Uterus (tissue), 4 donors: ENCODE measurements around the gene STH. TPM values are rescaled to one million over a fixed set of nuclear protein-coding genes. Genes with fewer than 3 reads are reported as not detected.

Source experiments
- DNase-seq, 2 donors: peaks; one replicate each; pipeline ENCODE4 v3.0.0-alpha.2; 2019 to 2020
- H3K27ac ChIP-seq, 2 donors: fragments of 200-600 bp; sonication (generic); 1 replicate in 1 of 2; 2 replicates in 1 of 2; pipeline ENCODE4 v1.5.1; 2016 to 2018
- H3K27me3 ChIP-seq, 2 donors: fragments of 200-600 bp; sonication (generic); one replicate each; pipeline ENCODE4 v1.5.1; 2018 to 2019; ENCODE audit warnings: control low read depth in 1 of 2
- H3K36me3 ChIP-seq, 2 donors: fragments of 200-600 bp; sonication (generic); one replicate each; pipeline ENCODE4 v1.5.1; 2019; ENCODE audit warnings: control low read depth in 1 of 2
- H3K4me1 ChIP-seq, 2 donors: fragments of 200-600 bp; sonication (generic); one replicate each; pipeline ENCODE4 v1.5.1; 2018 to 2019; ENCODE audit warnings: control low read depth in 1 of 2
- H3K4me3 ChIP-seq, 2 donors: fragments of 200-600 bp; sonication (generic); 1 replicate in 1 of 2; 2 replicates in 1 of 2; pipeline ENCODE4 v1.5.1; 2018 to 2019; ENCODE audit warnings: mild to moderate bottlenecking in 1 of 2
- H3K9me3 ChIP-seq, 2 donors: fragments of 200-600 bp; sonication (generic); one replicate each; pipeline ENCODE4 v1.5.1; 2019; ENCODE audit warnings: control low read depth in 1 of 2
- CTCF ChIP-seq, 4 experiments: fragments of 200-600 bp in 2 of 4; fragments of 450-650 bp in 2 of 4; sonication (generic) in 2 of 4; IDR thresholded peaks; one replicate each; pipeline ENCODE4 v1.5.1; 2016 to 2019; ENCODE audit warnings: antibody characterized with exemption in 4 of 4, mild to moderate bottlenecking in 2 of 4, moderate library complexity in 1 of 4
- POLR2A ChIP-seq, 2 donors: fragments of 450-650 bp; IDR thresholded peaks; one replicate each; pipeline ENCODE4 v1.6.1; 2016; ENCODE audit warnings: antibody characterized with exemption in 2 of 2, mild to moderate bottlenecking in 1 of 2, moderate library complexity in 1 of 2
- intact Hi-C: fragments of 100-400 bp; cut with DNase I; formaldehyde crosslinking; loops from one replicate; pipeline ENCODE4 v1.15.1; 2023; ENCODE audit warnings: low total_unique reads
- total RNA-seq, 4 donors: library from RNA; depleted of rRNA in 3 of 4; stranded (reverse); fragments of >200 nt in 3 of 4; gene quantifications; one replicate each; pipeline versions ENCODE4 v1.1.0 to v1.2.4, GENCODE V29; 2014 to 2023
- donor health status: DM: yes; HTN: yes; CAD: no.

Gene STH
- total RNA-seq, 4 donors from 2014 or later = not detected

DNA sequence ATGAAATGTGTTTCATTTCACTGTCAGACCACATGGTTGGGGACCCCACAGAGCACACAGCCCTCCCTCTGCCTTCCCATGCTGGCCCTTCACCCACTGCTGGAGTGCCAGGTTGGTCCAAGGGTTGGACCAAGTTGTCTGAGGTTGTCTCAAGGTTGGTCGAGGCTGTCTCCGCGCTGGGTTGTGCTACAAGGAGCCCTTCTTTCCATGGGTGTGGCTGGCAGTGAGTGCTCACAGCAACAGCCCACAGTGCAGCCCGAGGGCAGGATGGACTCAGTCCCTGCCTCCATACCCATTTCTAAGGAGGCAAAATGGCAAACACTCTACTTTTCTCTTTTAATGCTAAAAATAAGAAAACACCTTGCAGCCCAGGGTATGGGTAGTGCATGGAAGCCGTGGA, 35.8 kb upstream of the STH start:
- no peaks in the 10 kb centered on the region for H3K27me3 ChIP-seq
- DNase-seq = no peak
- no peak overlapping the region for H3K27ac ChIP-seq
- no peaks in the 10 kb centered on the region for H3K36me3 ChIP-seq
- no peaks in the 10 kb centered on the region for H3K4me1 ChIP-seq
- no peak for TF ChIP-seq POLR2A (IDR thresholded peaks at IDR 0.05)
- TF ChIP-seq CTCF (IDR thresholded peaks at IDR 0.05) = no peak
- H3K9me3 ChIP-seq = no peaks in the 10 kb centered on the region
- intact Hi-C loops = no loop called here
- H3K4me3 ChIP-seq = no peak overlapping the region

DNA sequence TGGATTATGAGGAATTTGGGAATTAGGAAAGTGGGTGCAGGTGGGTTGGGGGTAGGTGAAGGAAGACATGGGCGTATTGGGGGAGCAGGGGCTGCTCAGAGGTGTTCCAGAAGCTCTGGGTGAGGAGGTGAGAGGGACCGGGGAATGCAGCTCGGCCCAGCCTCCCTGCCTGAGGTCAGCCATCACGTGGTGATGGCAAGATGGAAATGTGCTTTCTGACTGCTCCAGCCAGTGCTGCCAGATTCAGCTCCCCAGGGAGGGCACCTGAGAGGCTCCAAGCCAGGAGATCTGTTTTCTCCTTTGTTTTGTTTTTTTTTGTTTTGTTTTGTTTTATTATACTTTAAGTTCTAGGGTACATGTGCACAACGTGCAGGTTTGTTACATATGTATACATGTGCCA, 35.2 kb upstream of the STH start:
- Histone ChIP-seq H3K36me3 (no peaks in the 10 kb centered on the region), H3K4me3 (no peak overlapping the region), H3K4me1 (no peaks in the 10 kb centered on the region), H3K9me3 (no peaks in the 10 kb centered on the region), H3K27ac (no peak overlapping the region), H3K27me3 (no peaks in the 10 kb centered on the region)
- TF ChIP-seq CTCF (IDR thresholded peaks at IDR 0.05) (no peak), POLR2A (IDR thresholded peaks at IDR 0.05) (no peak)
- DNase-seq = no peak
- intact Hi-C loops = no loop called here

DNA sequence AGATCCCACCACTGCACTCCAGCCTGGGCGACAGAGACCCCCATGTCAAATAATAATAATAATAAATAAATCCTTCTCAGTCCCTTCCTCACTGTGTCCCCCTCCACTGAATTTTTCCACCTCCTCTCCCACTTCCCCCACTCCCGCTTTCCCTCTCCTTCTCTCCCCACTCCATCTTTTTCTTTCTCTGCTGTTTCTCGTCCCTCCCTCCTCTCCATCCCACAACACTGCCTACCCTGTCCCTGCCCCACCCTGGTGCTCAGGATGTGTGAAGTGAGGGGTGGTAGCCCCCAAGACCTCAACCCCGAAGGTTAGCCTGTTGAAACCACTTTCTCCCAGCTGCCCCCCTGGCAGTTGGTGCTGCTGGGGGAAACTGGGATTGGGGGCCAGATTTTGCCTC, 34.4 kb upstream of the STH start:
- H3K9me3 ChIP-seq = no peaks in the 10 kb centered on the region
- intact Hi-C loops = no loop called here
- no peak for TF ChIP-seq POLR2A (IDR thresholded peaks at IDR 0.05)
- TF ChIP-seq CTCF (IDR thresholded peaks at IDR 0.05) = no peak

GRCh38 chr17:45965812-45966211, 33.2 kb upstream of the STH start:
- Histone ChIP-seq H3K27ac (no peak overlapping the region), H3K4me3 (no peak overlapping the region), H3K4me1 (no peaks in the 10 kb centered on the region), H3K9me3 (no peaks in the 10 kb centered on the region), H3K36me3 (no peaks in the 10 kb centered on the region), H3K27me3 (no peaks in the 10 kb centered on the region)
- TF ChIP-seq CTCF (IDR thresholded peaks at IDR 0.05) = no peak
- no peak for TF ChIP-seq POLR2A (IDR thresholded peaks at IDR 0.05)
- DNase-seq = no peak
- intact Hi-C loops = no loop called here

More for the DNA sequence above, 34.4 kb upstream of the STH start:
- H3K27ac ChIP-seq = no peak overlapping the region
- no peaks in the 10 kb centered on the region for H3K4me1 ChIP-seq
- no peaks in the 10 kb centered on the region for H3K36me3 ChIP-seq
- H3K4me3 ChIP-seq = no peak overlapping the region
- DNase-seq = no peak
- no peaks in the 10 kb centered on the region for H3K27me3 ChIP-seq

DNA sequence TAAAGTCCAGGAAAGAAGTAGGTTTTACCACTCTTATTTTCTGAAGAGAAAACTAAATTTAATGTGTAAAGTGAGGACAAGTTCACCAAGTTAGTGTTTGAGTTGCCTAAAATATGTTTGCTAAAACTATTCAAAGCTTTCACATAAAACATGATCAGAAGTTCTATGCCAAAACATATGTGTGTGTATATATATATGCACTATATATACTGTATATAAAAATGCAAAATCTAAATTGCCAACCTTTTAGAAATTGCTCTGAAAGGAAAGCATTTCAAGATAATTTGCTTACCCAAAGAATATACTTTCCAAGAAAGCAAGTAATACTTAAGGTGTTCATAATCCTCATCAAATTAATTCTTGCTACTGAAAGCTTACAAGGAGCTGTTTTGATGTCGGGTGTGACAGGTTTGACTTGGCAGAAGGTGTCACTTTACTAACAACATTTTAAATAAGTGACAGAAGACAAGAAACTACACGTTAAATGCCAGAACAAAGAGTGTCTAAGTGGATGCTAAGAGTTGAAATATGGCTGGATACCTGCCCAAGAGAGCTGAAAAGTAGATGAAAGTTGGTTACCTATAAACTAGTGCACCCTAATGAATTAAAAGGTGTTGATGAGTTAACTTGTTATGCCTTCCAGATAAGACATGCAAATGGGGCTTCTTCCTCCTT, 32.3 kb upstream of the STH start:
- DNase-seq = no peak

More for the DNA sequence above, 32.3 kb upstream of the STH start:
- no peaks in the 10 kb centered on the region for H3K4me1 ChIP-seq
- no peak overlapping the region for H3K4me3 ChIP-seq
- no peak overlapping the region for H3K27ac ChIP-seq
- intact Hi-C loops = no loop called here
- H3K36me3 ChIP-seq = no peaks in the 10 kb centered on the region
- H3K9me3 ChIP-seq = no peaks in the 10 kb centered on the region
- H3K27me3 ChIP-seq = no peaks in the 10 kb centered on the region
- TF ChIP-seq CTCF (IDR thresholded peaks at IDR 0.05) = no peak
- no peak for TF ChIP-seq POLR2A (IDR thresholded peaks at IDR 0.05)
